ENCODE measurements around the gene CHTOP.
A peak's percentile ranks its signal among the peaks of the same experiment; 100 is the strongest.

Gene CHTOP

GRCh38 chr1:153607381-153607780 lies 26.5 kb upstream of the CHTOP start:
- no peaks in the 10 kb centered on the region for H3K9me3 Mint-ChIP-seq
- H3K27me3 Mint-ChIP-seq (ENCODE audit: low read depth): no peaks in the 10 kb centered on the region
- H3K36me3 Mint-ChIP-seq (ENCODE audit: low read depth): peaks cover 7% of the 10 kb centered on the region
- peak overlapping the region in 1 of 3 experiments; percentile 53 for H3K4me3 Mint-ChIP-seq
- no peak for TF ChIP-seq CTCF (IDR thresholded peaks at IDR 0.05; ENCODE audit: unreplicated experiment in 3 of 3)
- peak overlapping the region in 2 of 3 experiments; percentile 69 to 83 for H3K27ac Mint-ChIP-seq
- peaks cover 50% of the 10 kb centered on the region for H3K4me1 Mint-ChIP-seq

GRCh38 chr1:153608089-153608682 lies 25.7 kb upstream of the CHTOP start:
- no peak for TF ChIP-seq CTCF (IDR thresholded peaks at IDR 0.05; ENCODE audit: unreplicated experiment in 3 of 3)
- Mint-ChIP-seq H3K27ac (peak overlapping the region; percentile 87 to 97 (median 92)), H3K4me1 (peaks cover 47% of the 10 kb centered on the region), H3K4me3 (peak overlapping the region; percentile 27 to 53 (median 44)), H3K36me3 (ENCODE audit: low read depth) (peaks cover 7% of the 10 kb centered on the region), H3K27me3 (ENCODE audit: low read depth) (no peaks in the 10 kb centered on the region), H3K9me3 (no peaks in the 10 kb centered on the region)

- TF ChIP-seq CTCF (IDR thresholded peaks at IDR 0.05; ENCODE audit: unreplicated experiment in 3 of 3): no peak
- Mint-ChIP-seq H3K4me3 (peak overlapping the region; percentile 68 to 81 (median 81)), H3K36me3 (ENCODE audit: low read depth) (peaks cover 7% of the 10 kb centered on the region), H3K27ac (peak overlapping the region; percentile 87 to 97 (median 92)), H3K9me3 (no peaks in the 10 kb centered on the region), H3K27me3 (ENCODE audit: low read depth) (no peaks in the 10 kb centered on the region), H3K4me1 (peaks cover 53% of the 10 kb centered on the region)
These were observed 24.9 kb upstream of the CHTOP start for GRCh38 chr1:153608742-153609584.

- Mint-ChIP-seq H3K9me3 (no peaks in the 10 kb centered on the region), H3K27me3 (ENCODE audit: low read depth) (no peaks in the 10 kb centered on the region), H3K27ac (peak overlapping the region; percentile 87 to 97 (median 92)), H3K36me3 (ENCODE audit: low read depth) (peaks cover 7% of the 10 kb centered on the region), H3K4me3 (peak overlapping the region; percentile 68 to 81 (median 81)), H3K4me1 (peaks cover 59% of the 10 kb centered on the region)
- no peak for TF ChIP-seq CTCF (IDR thresholded peaks at IDR 0.05; ENCODE audit: unreplicated experiment in 3 of 3)
These were observed 24.3 kb upstream of the CHTOP start for GRCh38 chr1:153609585-153609907.

- peaks cover 4% of the 10 kb centered on the region for H3K36me3 Mint-ChIP-seq (ENCODE audit: low read depth)
- peaks cover 62% of the 10 kb centered on the region for H3K4me1 Mint-ChIP-seq
- H3K4me3 Mint-ChIP-seq: peak overlapping the region in 1 of 3 experiments; percentile 81
- H3K27ac Mint-ChIP-seq: peak overlapping the region; percentile 87 to 97 (median 92)
- no peaks in the 10 kb centered on the region for H3K9me3 Mint-ChIP-seq
- H3K27me3 Mint-ChIP-seq (ENCODE audit: low read depth): no peaks in the 10 kb centered on the region
- TF ChIP-seq CTCF (IDR thresholded peaks at IDR 0.05; ENCODE audit: unreplicated experiment in 3 of 3): no peak
These were observed 23.5 kb upstream of the CHTOP start for GRCh38 chr1:153610334-153610733.

All from nephron (organoid).